ENCODE data around the gene SPATS2.

The SPATS2 gene

GRCh38 chr12:49546481-49546880 lies 179.2 kb downstream of the SPATS2 start:
- TF ChIP-seq CTCF (conservative IDR thresholded peaks at IDR 0.05; ENCODE audit: low read length), result no peak
- DNase-seq (ENCODE audit: low read depth), result no peak
- H3K4me3 ChIP-seq (ENCODE audit: low read length), result no peak overlapping the region

- H3K4me3 ChIP-seq (ENCODE audit: low read length), result no peak overlapping the region
- no peak for TF ChIP-seq CTCF (conservative IDR thresholded peaks at IDR 0.05; ENCODE audit: low read length)
- DNase-seq (ENCODE audit: low read depth), result no peak
Observed at GRCh38 chr12:49547090-49547690, 179.9 kb downstream of the SPATS2 start.

- no peak overlapping the region; the same call in 1 of the 2 replicates for H3K4me3 ChIP-seq (ENCODE audit: low read length)
- TF ChIP-seq CTCF (conservative IDR thresholded peaks at IDR 0.05; ENCODE audit: low read length), result no peak
- no peak for DNase-seq (ENCODE audit: low read depth)
Observed at GRCh38 chr12:49548481-49548821, 181.2 kb downstream of the SPATS2 start.

GRCh38 chr12:49548822-49549648 lies 181.8 kb downstream of the SPATS2 start:
- TF ChIP-seq CTCF (conservative IDR thresholded peaks at IDR 0.05; ENCODE audit: low read length), result peak; percentile 40
- no peak for DNase-seq (ENCODE audit: low read depth)
- peak overlapping the region; percentile 44 for H3K4me3 ChIP-seq (ENCODE audit: low read length)

GRCh38 chr12:49549735-49550692 lies 182.8 kb downstream of the SPATS2 start:
- no peak overlapping the region for H3K4me3 ChIP-seq (ENCODE audit: low read length)
- DNase-seq (ENCODE audit: low read depth), result no peak
- TF ChIP-seq CTCF (conservative IDR thresholded peaks at IDR 0.05; ENCODE audit: low read length), result no peak

- TF ChIP-seq CTCF (conservative IDR thresholded peaks at IDR 0.05; ENCODE audit: low read length), result no peak
- no peak overlapping the region for H3K4me3 ChIP-seq (ENCODE audit: low read length)
- DNase-seq (ENCODE audit: low read depth), result no peak
Observed at GRCh38 chr12:49550693-49551252, 183.5 kb downstream of the SPATS2 start.
